ENCODE results near the gene SPTBN4. TPM values are rescaled to one million over a fixed set of nuclear protein-coding genes. Genes with fewer than 3 reads are reported as not detected.
"Not testable (repeated sequence)": the region's sequence is repeated elsewhere in the genome, so short reads cannot be mapped to it uniquely, and the experiment has no call there.

The SPTBN4 gene
- total RNA-seq, 1 donor from 2014 or later = 161 TPM

DNA sequence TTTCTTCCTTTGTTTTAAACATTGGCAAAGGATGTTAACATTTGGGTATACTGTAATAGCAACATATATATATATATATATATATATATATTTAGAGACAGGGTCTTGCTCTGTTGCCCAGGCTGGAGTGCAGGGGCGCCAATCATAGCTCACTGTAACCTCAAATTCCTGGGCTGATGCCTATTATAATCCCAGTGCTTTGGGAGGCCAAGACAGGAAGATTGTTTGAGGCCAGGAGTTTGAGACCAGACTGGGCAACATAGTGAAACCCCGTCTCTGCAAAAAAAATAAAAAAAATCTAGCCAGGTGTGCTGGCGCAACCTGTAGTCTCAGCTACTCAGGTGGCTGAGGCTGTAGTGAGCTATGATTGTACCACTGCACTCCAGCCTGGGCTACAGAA lies 6.6 kb upstream of the SPTBN4 start:
- no peaks in the 10 kb centered on the region for H3K4me1 Mint-ChIP-seq (ENCODE audit: low read depth, unreplicated experiment)
- peaks cover 3% of the 10 kb centered on the region for H3K9me3 Mint-ChIP-seq (ENCODE audit: unreplicated experiment)
- DNase-seq = no peak
- peaks cover 5% of the 10 kb centered on the region for H3K27me3 Mint-ChIP-seq (ENCODE audit: unreplicated experiment)
- H3K36me3 Mint-ChIP-seq (ENCODE audit: unreplicated experiment) = no peaks in the 10 kb centered on the region
- no peak overlapping the region for H3K27ac Mint-ChIP-seq (ENCODE audit: unreplicated experiment)
- H3K4me3 Mint-ChIP-seq (ENCODE audit: unreplicated experiment) = no peak overlapping the region
- TF ChIP-seq CTCF (IDR thresholded peaks at IDR 0.05; ENCODE audit: partially characterized antibody, unreplicated experiment) = no peak

DNA sequence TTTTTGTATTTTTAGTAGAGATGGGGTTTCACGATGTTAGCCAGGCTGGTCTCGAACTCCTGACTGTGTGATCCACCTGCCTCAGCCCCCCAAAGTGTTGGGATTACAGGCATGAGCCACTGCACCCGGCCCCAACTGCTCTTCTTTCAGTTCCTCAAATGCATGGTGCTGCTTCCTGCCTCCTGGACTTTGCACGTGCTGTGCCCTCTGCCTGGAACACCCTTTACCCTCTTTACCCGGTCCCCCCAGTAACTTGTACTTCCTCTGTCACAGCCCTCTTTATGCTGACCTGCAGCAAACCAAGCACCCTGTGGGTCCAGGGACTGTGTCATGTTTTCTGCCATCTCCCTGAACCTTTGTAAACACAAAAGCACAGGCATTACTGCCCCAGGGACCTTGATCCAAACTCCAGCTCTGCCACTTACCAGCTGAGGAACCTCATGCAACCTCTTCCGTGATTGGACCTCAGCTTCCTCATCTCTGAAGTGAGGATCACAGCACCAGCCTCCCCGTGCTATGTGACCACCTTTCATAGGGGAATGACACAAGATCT lies 5.1 kb upstream of the SPTBN4 start:
- Mint-ChIP-seq H3K36me3 (ENCODE audit: unreplicated experiment) (no peaks in the 10 kb centered on the region), H3K27ac (ENCODE audit: unreplicated experiment) (no peak overlapping the region), H3K27me3 (ENCODE audit: unreplicated experiment) (peaks cover 13% of the 10 kb centered on the region), H3K4me1 (ENCODE audit: low read depth, unreplicated experiment) (peaks cover 6% of the 10 kb centered on the region), H3K4me3 (ENCODE audit: unreplicated experiment) (no peak overlapping the region), H3K9me3 (ENCODE audit: unreplicated experiment) (peaks cover 3% of the 10 kb centered on the region)
- no peak for DNase-seq
- no peak for TF ChIP-seq CTCF (IDR thresholded peaks at IDR 0.05; ENCODE audit: partially characterized antibody, unreplicated experiment)

DNA sequence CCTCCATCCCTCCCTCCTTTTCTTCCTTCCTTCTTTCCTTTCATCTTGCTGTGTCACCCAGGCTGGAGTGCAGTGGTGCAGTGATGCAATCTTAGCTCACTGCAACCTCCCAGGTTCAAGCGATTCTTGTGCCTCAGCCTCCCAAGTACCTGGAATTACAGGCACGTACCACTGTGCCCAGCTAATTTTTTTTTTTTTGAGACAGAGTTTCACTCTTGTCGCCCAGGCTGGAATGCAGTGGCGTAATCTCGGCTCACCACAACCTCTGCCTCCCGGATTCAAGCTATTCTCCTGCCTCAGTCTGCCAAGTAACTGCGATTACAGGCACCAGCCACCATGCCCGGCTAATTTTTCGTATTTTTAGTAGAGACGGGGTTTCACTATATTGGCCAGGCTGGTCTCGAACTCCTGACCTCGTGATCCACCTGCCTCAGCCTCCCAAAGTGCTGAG lies 3.2 kb upstream of the SPTBN4 start:
- not testable (repeated sequence) for H3K4me3 Mint-ChIP-seq (ENCODE audit: unreplicated experiment); H3K4me1 Mint-ChIP-seq (ENCODE audit: low read depth, unreplicated experiment); H3K36me3 Mint-ChIP-seq (ENCODE audit: unreplicated experiment); H3K27ac Mint-ChIP-seq (ENCODE audit: unreplicated experiment); H3K9me3 Mint-ChIP-seq (ENCODE audit: unreplicated experiment); DNase-seq
- H3K27me3 Mint-ChIP-seq (ENCODE audit: unreplicated experiment) = peaks cover 22% of the 10 kb centered on the region

GRCh38 chr19:40464059-40465024 lies 2.5 kb upstream of the SPTBN4 start:
- Mint-ChIP-seq H3K4me3 (ENCODE audit: unreplicated experiment) (peak overlapping the region; percentile 74), H3K4me1 (ENCODE audit: low read depth, unreplicated experiment) (peaks cover 6% of the 10 kb centered on the region), H3K9me3 (ENCODE audit: unreplicated experiment) (peaks cover 3% of the 10 kb centered on the region), H3K27me3 (ENCODE audit: unreplicated experiment) (peaks cover 22% of the 10 kb centered on the region), H3K27ac (ENCODE audit: unreplicated experiment) (no peak overlapping the region), H3K36me3 (ENCODE audit: unreplicated experiment) (no peaks in the 10 kb centered on the region)
- peak; percentile 92 for TF ChIP-seq CTCF (IDR thresholded peaks at IDR 0.05; ENCODE audit: partially characterized antibody, unreplicated experiment)
- peak; percentile 93 for DNase-seq

DNA sequence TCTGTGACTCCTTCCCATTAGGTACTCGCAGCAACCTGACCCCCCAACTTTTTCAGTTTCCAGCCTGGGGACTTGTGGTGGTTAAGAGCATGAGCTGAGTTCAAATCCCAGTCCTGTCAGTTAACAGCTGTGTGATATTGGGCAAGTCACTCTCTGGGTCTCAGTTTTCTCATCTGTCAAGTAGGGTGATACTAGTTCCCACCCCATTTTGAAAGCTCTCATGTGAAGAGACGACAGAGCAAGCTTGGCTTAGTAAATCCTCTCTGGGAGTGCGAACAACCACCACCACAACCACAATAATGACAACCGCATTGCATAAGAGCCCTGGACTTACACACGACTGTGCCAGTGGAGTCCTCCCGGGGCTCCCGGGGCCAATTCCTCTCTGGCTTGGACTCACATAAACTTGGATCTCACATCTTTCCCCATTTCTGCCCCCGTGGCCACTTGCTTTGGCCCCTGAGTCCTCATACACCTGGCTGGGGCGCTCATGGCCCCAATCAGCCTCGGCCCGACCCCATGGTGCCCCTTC lies 1.7 kb upstream of the SPTBN4 start:
- peak overlapping the region; percentile 74 for H3K4me3 Mint-ChIP-seq (ENCODE audit: unreplicated experiment)
- TF ChIP-seq CTCF (IDR thresholded peaks at IDR 0.05; ENCODE audit: partially characterized antibody, unreplicated experiment) = no peak
- H3K27ac Mint-ChIP-seq (ENCODE audit: unreplicated experiment) = no peak overlapping the region
- peaks cover 22% of the 10 kb centered on the region for H3K27me3 Mint-ChIP-seq (ENCODE audit: unreplicated experiment)
- H3K4me1 Mint-ChIP-seq (ENCODE audit: low read depth, unreplicated experiment) = peaks cover 6% of the 10 kb centered on the region
- peaks cover 1% of the 10 kb centered on the region for H3K9me3 Mint-ChIP-seq (ENCODE audit: unreplicated experiment)
- DNase-seq = no peak
- no peaks in the 10 kb centered on the region for H3K36me3 Mint-ChIP-seq (ENCODE audit: unreplicated experiment)
